Glomerular visceral epithelial cell (primary cell): ENCODE data around the gene C1QTNF1.
A peak's percentile ranks its signal among the peaks of the same experiment; 100 is the strongest.
"Not testable (repeated sequence)": the region's sequence is repeated elsewhere in the genome, so short reads cannot be mapped to it uniquely, and the experiment has no call there.

Experiments
- DNase-seq: peaks from one replicate; pipeline ENCODE4 v3.0.0-alpha.2; 2016; ENCODE audit errors: extremely low spot score

C1QTNF1 gene

GRCh38 chr17:79005063-79005861, 18.7 kb upstream of the C1QTNF1 start:
- DNase-seq, result no peak

- no peak for DNase-seq
Observed at GRCh38 chr17:79006046-79006445, 17.9 kb upstream of the C1QTNF1 start.

GRCh38 chr17:79006794-79007503, 17.0 kb upstream of the C1QTNF1 start:
- no peak for DNase-seq

- no peak for DNase-seq
Observed at GRCh38 chr17:79007504-79008381, 16.2 kb upstream of the C1QTNF1 start.

- DNase-seq, result no peak
Observed at GRCh38 chr17:79008666-79009387, 15.1 kb upstream of the C1QTNF1 start.

- DNase-seq, result peak; percentile 85
Observed at GRCh38 chr17:79009397-79010303, 14.3 kb upstream of the C1QTNF1 start, which contains the start of gene CANT1. CANT1 (minus strand) TSS chr17:79009764; CDS start chr17:78997622, 12,142 bp downstream.

GRCh38 chr17:79010304-79010646, 13.7 kb upstream of the C1QTNF1 start:
- no peak for DNase-seq

GRCh38 chr17:79011451-79012147, 12.4 kb upstream of the C1QTNF1 start:
- DNase-seq, result no peak

- no peak for DNase-seq
Observed at GRCh38 chr17:79012563-79013134, 11.3 kb upstream of the C1QTNF1 start.

GRCh38 chr17:79014158-79014758, 9.7 kb upstream of the C1QTNF1 start:
- DNase-seq, result no peak

GRCh38 chr17:79017546-79018369, 6.2 kb upstream of the C1QTNF1 start:
- DNase-seq, result no peak

GRCh38 chr17:79018370-79018695, 5.6 kb upstream of the C1QTNF1 start:
- DNase-seq, result no peak

GRCh38 chr17:79019261-79019631, 4.7 kb upstream of the C1QTNF1 start:
- DNase-seq, result no peak

GRCh38 chr17:79019632-79020584, 4.1 kb upstream of the C1QTNF1 start:
- peak; percentile 70 for DNase-seq

GRCh38 chr17:79020631-79021301, 3.2 kb upstream of the C1QTNF1 start:
- DNase-seq, result no peak

- DNase-seq, result not testable (repeated sequence)
Observed at GRCh38 chr17:79021929-79022328, 2.0 kb upstream of the C1QTNF1 start.
